SIG-M5 treated with dmso at 0.1 percent for 504 hours (cell line): ENCODE results near the gene EXOC6B.

Source experiments
- DNase-seq: peaks from one replicate; lab custom pipeline; 2025; ENCODE audit not compliant: unreplicated experiment; lab: John Stamatoyannopoulos, UW

Gene EXOC6B

GRCh38 chr2:72150157-72150860 lies 675.5 kb downstream of the EXOC6B start:
- peak; percentile 85 for DNase-seq

GRCh38 chr2:72149556-72150156 lies 676.2 kb downstream of the EXOC6B start:
- DNase-seq = no peak

- DNase-seq = no peak
Observed at GRCh38 chr2:72148837-72149555, 676.8 kb downstream of the EXOC6B start.

- DNase-seq = no peak
Observed at GRCh38 chr2:72148003-72148836, 677.6 kb downstream of the EXOC6B start.

GRCh38 chr2:72147303-72147971 lies 678.4 kb downstream of the EXOC6B start, which contains the start of gene CYP26B1:
TSS of gene CYP26B1 (minus strand) at chr2:72147862. CDS start at chr2:72147834, 28 bp downstream.
- DNase-seq = no peak

- DNase-seq = no peak
Observed at GRCh38 chr2:72146347-72147302, 679.2 kb downstream of the EXOC6B start.

GRCh38 chr2:72145658-72146329 lies 680.0 kb downstream of the EXOC6B start:
- no peak for DNase-seq

- no peak for DNase-seq
Observed at GRCh38 chr2:72145289-72145657, 680.6 kb downstream of the EXOC6B start.

GRCh38 chr2:72144632-72145288 lies 681.1 kb downstream of the EXOC6B start:
- DNase-seq = no peak

GRCh38 chr2:72144274-72144631 lies 681.6 kb downstream of the EXOC6B start:
- no peak for DNase-seq

GRCh38 chr2:72143441-72144273 lies 682.2 kb downstream of the EXOC6B start:
- DNase-seq = no peak

GRCh38 chr2:72142570-72143440 lies 683.0 kb downstream of the EXOC6B start:
- peak; percentile 19 for DNase-seq

- no peak for DNase-seq
Observed at GRCh38 chr2:72141881-72142451, 683.9 kb downstream of the EXOC6B start.

GRCh38 chr2:72141032-72141645 lies 684.7 kb downstream of the EXOC6B start:
- no peak for DNase-seq

- DNase-seq = no peak
Observed at GRCh38 chr2:72140621-72140960, 685.2 kb downstream of the EXOC6B start.
